Osteoblast (primary cell): Measurements from ENCODE around the gene RNF41. TPM values are rescaled to one million over a fixed set of nuclear protein-coding genes. Genes with fewer than 3 reads are reported as not detected.

ENCODE experiments used
- DNase-seq: peaks from one replicate; pipeline ENCODE4 v3.0.0; 2011; ENCODE audit warnings: low spot score, mixed read lengths; ENCODE audit not compliant: insufficient read length; ENCODE audit errors: missing footprints
- H2AFZ ChIP-seq: 2 replicates; pipeline ENCODE4 v1.6.0; 2011; ENCODE audit warnings: mild to moderate bottlenecking, low read length
- H3K27ac ChIP-seq: 2 replicates; pipeline ENCODE4 v1.5.1; 2011; ENCODE audit warnings: mild to moderate bottlenecking, low read depth, low read length, moderate library complexity
- H3K27me3 ChIP-seq: 2 replicates; pipeline ENCODE4 v1.6.0; 2012; ENCODE audit warnings: mild to moderate bottlenecking, control low read depth, inconsistent platforms, low read length, moderate library complexity; ENCODE audit not compliant: insufficient read depth
- H3K36me3 ChIP-seq: 2 replicates; pipeline ENCODE4 v1.5.1; 2011; ENCODE audit warnings: mild to moderate bottlenecking, low read length, control low read depth, moderate library complexity; ENCODE audit not compliant: insufficient read depth
- H3K4me1 ChIP-seq: 2 replicates; pipeline ENCODE4 v1.5.1; 2011; ENCODE audit warnings: mild to moderate bottlenecking, low read length, control low read depth, moderate library complexity; ENCODE audit not compliant: insufficient read depth
- H3K4me2 ChIP-seq: 2 replicates; pipeline ENCODE4 v1.6.0; 2011; ENCODE audit warnings: mild to moderate bottlenecking, low read length; ENCODE audit not compliant: insufficient read depth
- H3K4me3 ChIP-seq: fragments of 200-600 bp; sonication (generic); 3 replicates; pipeline ENCODE4 v1.5.1; 2012; ENCODE audit warnings: mild to moderate bottlenecking, low read length, inconsistent platforms; ENCODE audit not compliant: insufficient read depth
- H3K79me2 ChIP-seq: 2 replicates; pipeline ENCODE4 v1.6.0; 2012; ENCODE audit warnings: mild to moderate bottlenecking, low read length, control low read depth, inconsistent platforms; ENCODE audit not compliant: insufficient read depth
- H3K9me3 ChIP-seq: 2 replicates; pipeline ENCODE4 v1.5.1; 2011; ENCODE audit warnings: low read depth, low read length, control low read depth
- H4K20me1 ChIP-seq: 2 replicates; pipeline ENCODE4 v1.6.0; 2012; ENCODE audit warnings: mild to moderate bottlenecking, low read length, control low read depth; ENCODE audit not compliant: insufficient read depth
- CTCF ChIP-seq: IDR thresholded peaks from 2 replicates; pipeline ENCODE4 v1.5.1; 2011; ENCODE audit warnings: mild to moderate bottlenecking, low read depth, low read length, moderate library complexity; ENCODE audit errors: extremely low read depth
- total RNA-seq: library from RNA; depleted of rRNA; stranded (reverse); fragments of >200 nt; gene quantifications from 2 replicates; pipeline ENCODE4 v1.2.3, GENCODE V29; 2012

RNF41 gene
- total RNA-seq, 1 donor = 159 TPM

- peak; percentile 87 for TF ChIP-seq CTCF
- peaks cover 14% of the 10 kb centered on the region for H3K79me2 ChIP-seq
- no peaks in the 10 kb centered on the region for H3K27me3 ChIP-seq
- peaks cover 25% of the 10 kb centered on the region for H3K4me1 ChIP-seq
- DNase-seq = peak; percentile 90
- peak overlapping the region; percentile 78 for H2AFZ ChIP-seq
- H3K9me3 ChIP-seq = no peaks in the 10 kb centered on the region
- H3K36me3 ChIP-seq = no peaks in the 10 kb centered on the region
- H3K27ac ChIP-seq = no peak overlapping the region
- H3K4me2 ChIP-seq = no peak overlapping the region
- no peak overlapping the region for H3K4me3 ChIP-seq
- peaks cover 6% of the 10 kb centered on the region for H4K20me1 ChIP-seq
Measured at GRCh38 chr12:56193025-56193578, 28.6 kb downstream of the RNF41 start.

- Histone ChIP-seq H3K9me3 (no peaks in the 10 kb centered on the region), H3K4me1 (peaks cover 29% of the 10 kb centered on the region), H2AFZ (no peak overlapping the region), H3K79me2 (peaks cover 19% of the 10 kb centered on the region), H3K4me2 (no peak overlapping the region), H3K27ac (no peak overlapping the region), H4K20me1 (peaks cover 10% of the 10 kb centered on the region), H3K27me3 (no peaks in the 10 kb centered on the region), H3K4me3 (no peak overlapping the region), H3K36me3 (no peaks in the 10 kb centered on the region)
- no peak for DNase-seq
- no peak for TF ChIP-seq CTCF
Measured at GRCh38 chr12:56192582-56192981, 29.1 kb downstream of the RNF41 start.

DNA sequence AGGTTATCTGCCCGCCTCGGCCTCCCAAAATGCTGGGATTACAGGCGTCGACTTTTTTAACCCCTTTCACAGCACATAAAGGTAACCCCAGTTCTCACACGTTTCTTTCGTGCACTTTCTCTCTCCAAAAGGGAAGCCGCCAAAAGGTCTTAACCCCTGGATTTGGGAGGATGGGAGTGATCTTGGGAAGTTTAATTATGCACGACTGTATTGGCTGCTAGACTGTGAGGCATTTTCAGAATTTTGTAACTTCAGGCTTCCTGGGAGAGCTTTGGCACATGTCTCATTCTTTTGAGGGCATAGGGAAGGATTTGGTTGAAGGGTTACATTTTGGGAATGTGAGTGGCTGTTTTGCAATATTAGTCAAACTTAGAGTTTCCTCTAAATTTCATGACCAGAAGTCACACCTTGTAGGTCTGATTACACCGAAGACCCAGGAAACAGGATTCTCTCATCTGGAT is 31.0 kb downstream of the RNF41 start:
- Histone ChIP-seq H3K27ac (no peak overlapping the region), H3K4me2 (peak overlapping the region; percentile 98), H3K27me3 (no peaks in the 10 kb centered on the region), H2AFZ (peak overlapping the region; percentile 66), H3K36me3 (peaks cover 4% of the 10 kb centered on the region), H3K4me3 (peak overlapping the region; percentile 94), H3K79me2 (peaks cover 34% of the 10 kb centered on the region), H4K20me1 (peaks cover 13% of the 10 kb centered on the region), H3K4me1 (peaks cover 23% of the 10 kb centered on the region), H3K9me3 (no peaks in the 10 kb centered on the region)
- TF ChIP-seq CTCF = no peak
- no peak for DNase-seq

- peaks cover 7% of the 10 kb centered on the region for H3K36me3 ChIP-seq
- DNase-seq = peak; percentile 85
- H3K4me2 ChIP-seq = peak overlapping the region; percentile 98
- peaks cover 23% of the 10 kb centered on the region for H3K4me1 ChIP-seq
- peaks cover 13% of the 10 kb centered on the region for H4K20me1 ChIP-seq
- TF ChIP-seq CTCF = no peak
- no peaks in the 10 kb centered on the region for H3K9me3 ChIP-seq
- peaks cover 35% of the 10 kb centered on the region for H3K79me2 ChIP-seq
- H3K27ac ChIP-seq = peak overlapping the region; percentile 70
- H3K4me3 ChIP-seq = peak overlapping the region; percentile 94
- peak overlapping the region; percentile 99 for H2AFZ ChIP-seq
- H3K27me3 ChIP-seq = no peaks in the 10 kb centered on the region
Measured at GRCh38 chr12:56189918-56190694, 31.6 kb downstream of the RNF41 start.
